Skeletal muscle tissue (tissue), 4 donors: ENCODE results near the gene HDLBP. TPM values are rescaled to one million over a fixed set of nuclear protein-coding genes. Genes with fewer than 3 reads are reported as not detected.

Experiments
- H3K27ac ChIP-seq: one replicate; pipeline ENCODE4 v1.7.0; 2013; ENCODE audit warnings: mild to moderate bottlenecking, low read depth, low read length, inconsistent platforms
- H3K27me3 ChIP-seq, 3 donors: one replicate each; pipeline ENCODE4 v1.7.0; 2013; ENCODE audit warnings: low read length in 3 of 3; ENCODE audit not compliant: control insufficient read depth in 3 of 3, insufficient read depth in 3 of 3
- H3K36me3 ChIP-seq, 3 donors: one replicate each; pipeline ENCODE4 v1.7.0; 2013; ENCODE audit warnings: low read length in 3 of 3; ENCODE audit not compliant: control insufficient read depth in 3 of 3, insufficient read depth in 3 of 3
- H3K4me1 ChIP-seq, 3 donors: one replicate each; pipeline ENCODE4 v1.7.0; 2013; ENCODE audit warnings: low read length in 3 of 3, mild to moderate bottlenecking in 3 of 3; ENCODE audit not compliant: control insufficient read depth in 3 of 3, insufficient read depth in 3 of 3
- H3K4me3 ChIP-seq, 3 donors: one replicate each; pipeline ENCODE4 v1.7.0; 2013; ENCODE audit warnings: low read length in 3 of 3
- H3K9ac ChIP-seq, 3 donors: one replicate each; pipeline ENCODE4 v1.7.0; 2013; ENCODE audit warnings: low read length in 3 of 3, mild to moderate bottlenecking in 3 of 3, moderate library complexity in 2 of 3, low read depth in 1 of 3
- H3K9me3 ChIP-seq, 3 donors: one replicate each; pipeline ENCODE4 v1.7.0; 2013; ENCODE audit warnings: low read length in 3 of 3; ENCODE audit not compliant: control insufficient read depth in 3 of 3
- total RNA-seq: library from RNA; depleted of rRNA; stranded (reverse); fragments of >200 nt; gene quantifications from one replicate; pipeline ENCODE4 v1.2.3, GENCODE V29; 2014
- donor health status: Osteomylitis.

HDLBP gene
- total RNA-seq, 1 donor from 2014 or later = 473 TPM

- Histone ChIP-seq H3K9ac (no peak overlapping the region), H3K9me3 (no peaks in the 10 kb centered on the region), H3K27ac (no peak overlapping the region), H3K4me1 (no peaks in the 10 kb centered on the region), H3K36me3 (peaks cover 86 to 94% (median 90%) of the 10 kb centered on the region in 3 donors), H3K4me3 (no peak overlapping the region), H3K27me3 (no peaks in the 10 kb centered on the region)
Observed at GRCh38 chr2:241237047-241237446, 78.4 kb downstream of the HDLBP start.

- no peak overlapping the region for H3K27ac ChIP-seq
- peaks cover 85 to 94% (median 92%) of the 10 kb centered on the region in 3 donors for H3K36me3 ChIP-seq
- peaks cover 0 to 3% (median 0%) of the 10 kb centered on the region in 3 donors for H3K4me1 ChIP-seq
- no peak overlapping the region for H3K4me3 ChIP-seq
- no peaks in the 10 kb centered on the region for H3K9me3 ChIP-seq
- H3K27me3 ChIP-seq = no peaks in the 10 kb centered on the region
- H3K9ac ChIP-seq = no peak overlapping the region
Observed at GRCh38 chr2:241235859-241236593, 79.4 kb downstream of the HDLBP start.

GRCh38 chr2:241234962-241235740 lies 80.3 kb downstream of the HDLBP start:
- H3K27me3 ChIP-seq = no peaks in the 10 kb centered on the region
- no peaks in the 10 kb centered on the region for H3K9me3 ChIP-seq
- no peak overlapping the region for H3K4me3 ChIP-seq
- H3K4me1 ChIP-seq = peaks cover 0 to 3% (median 0%) of the 10 kb centered on the region in 3 donors
- H3K27ac ChIP-seq = no peak overlapping the region
- H3K9ac ChIP-seq = no peak overlapping the region
- peaks cover 84 to 94% (median 91%) of the 10 kb centered on the region in 3 donors for H3K36me3 ChIP-seq

GRCh38 chr2:241234066-241234790 lies 81.2 kb downstream of the HDLBP start:
- Histone ChIP-seq H3K36me3 (peaks cover 84 to 94% (median 89%) of the 10 kb centered on the region in 3 donors), H3K9me3 (no peaks in the 10 kb centered on the region), H3K27ac (no peak overlapping the region), H3K4me3 (no peak overlapping the region), H3K9ac (no peak overlapping the region), H3K4me1 (peaks cover 0 to 3% (median 0%) of the 10 kb centered on the region in 3 donors), H3K27me3 (no peaks in the 10 kb centered on the region)

GRCh38 chr2:241232736-241233575 lies 82.5 kb downstream of the HDLBP start:
- Histone ChIP-seq H3K4me3 (no peak overlapping the region), H3K27ac (no peak overlapping the region), H3K36me3 (peaks cover 84 to 94% (median 89%) of the 10 kb centered on the region in 3 donors)

GRCh38 chr2:241230435-241230834 lies 85.0 kb downstream of the HDLBP start:
- H3K4me1 ChIP-seq = peaks cover 0 to 3% (median 0%) of the 10 kb centered on the region in 3 donors
- H3K9me3 ChIP-seq = no peaks in the 10 kb centered on the region
- H3K4me3 ChIP-seq = no peak overlapping the region
- H3K9ac ChIP-seq = no peak overlapping the region
- H3K36me3 ChIP-seq = peaks cover 83 to 90% (median 84%) of the 10 kb centered on the region in 3 donors
- no peaks in the 10 kb centered on the region for H3K27me3 ChIP-seq
- no peak overlapping the region for H3K27ac ChIP-seq

More at GRCh38 chr2:241232736-241233575, 82.5 kb downstream of the HDLBP start:
- H3K27me3 ChIP-seq = no peaks in the 10 kb centered on the region
- H3K9ac ChIP-seq = no peak overlapping the region
- H3K4me1 ChIP-seq = peaks cover 0 to 3% (median 0%) of the 10 kb centered on the region in 3 donors
- no peaks in the 10 kb centered on the region for H3K9me3 ChIP-seq

GRCh38 chr2:241229563-241230401 lies 85.7 kb downstream of the HDLBP start:
- H3K4me3 ChIP-seq = no peak overlapping the region
- no peaks in the 10 kb centered on the region for H3K9me3 ChIP-seq
- H3K4me1 ChIP-seq = peaks cover 0 to 3% (median 0%) of the 10 kb centered on the region in 3 donors
- no peaks in the 10 kb centered on the region for H3K27me3 ChIP-seq
- H3K27ac ChIP-seq = no peak overlapping the region
- H3K9ac ChIP-seq = no peak overlapping the region
- peaks cover 77 to 84% (median 79%) of the 10 kb centered on the region in 3 donors for H3K36me3 ChIP-seq

GRCh38 chr2:241228860-241229516 lies 86.5 kb downstream of the HDLBP start:
- H3K27me3 ChIP-seq = no peaks in the 10 kb centered on the region
- H3K36me3 ChIP-seq = peaks cover 69 to 76% (median 71%) of the 10 kb centered on the region in 3 donors
- H3K27ac ChIP-seq = no peak overlapping the region

More at GRCh38 chr2:241228860-241229516, 86.5 kb downstream of the HDLBP start:
- H3K4me3 ChIP-seq = no peak overlapping the region
- no peaks in the 10 kb centered on the region for H3K9me3 ChIP-seq
- peaks cover 2 to 8% (median 4%) of the 10 kb centered on the region in 3 donors for H3K4me1 ChIP-seq
- no peak overlapping the region for H3K9ac ChIP-seq
